Measurements from ENCODE around the gene CORO2A.
"Not testable (repeated sequence)": the region's sequence is repeated elsewhere in the genome, so short reads cannot be mapped to it uniquely, and the experiment has no call there.

CORO2A gene

DNA sequence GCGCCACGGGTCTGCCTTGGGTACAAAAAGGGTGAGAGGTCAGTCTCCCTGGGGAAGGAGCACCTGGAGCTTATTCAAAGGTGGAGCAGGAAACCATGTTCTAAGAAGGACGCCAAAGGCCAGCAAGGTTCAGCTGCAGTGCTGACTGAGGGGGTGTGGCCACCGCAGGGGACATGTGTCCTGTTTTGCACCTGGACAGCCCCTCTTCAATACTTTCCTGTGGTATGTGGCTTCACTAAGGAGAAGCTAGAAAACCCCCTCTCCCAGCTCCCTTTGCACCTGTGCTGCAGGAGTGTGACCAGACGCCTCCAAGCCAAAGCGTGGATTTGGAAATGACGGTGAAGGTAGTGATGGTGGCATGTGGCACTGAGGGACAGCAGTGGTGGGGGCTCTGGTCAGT is 97.0 kb downstream of the CORO2A start:
- intact Hi-C loops (cut with DNase I), result no loop called here
- DNase-seq, result peak in 2 of 10 donors; percentile 5 to 43

- DNase-seq, result peak in 2 of 10 donors; percentile 52 to 63
- intact Hi-C loops (cut with DNase I), result no loop called here
Measured at GRCh38 chr9:98094851-98095250, 97.6 kb downstream of the CORO2A start.

DNA sequence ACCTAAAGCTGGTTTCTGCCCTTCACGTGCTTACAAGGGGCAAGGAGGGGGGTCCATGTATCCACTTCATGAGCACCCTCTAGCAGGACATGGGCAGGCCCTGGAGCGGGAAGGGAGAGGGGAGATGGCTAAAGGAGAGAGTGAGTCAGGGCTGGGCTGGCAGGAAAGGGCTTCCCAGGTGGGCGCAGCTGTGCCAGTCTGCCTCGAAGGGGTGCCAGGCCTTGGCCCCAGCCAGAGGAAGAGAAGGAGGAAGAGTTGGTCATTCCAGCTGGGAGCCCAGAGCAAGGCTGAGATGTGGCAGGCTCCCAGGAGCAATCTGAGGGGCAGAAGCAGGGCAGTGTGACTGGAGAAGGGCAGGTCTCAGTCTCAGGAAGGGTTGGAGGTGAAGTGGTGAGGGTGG is 98.1 kb downstream of the CORO2A start:
- DNase-seq, result peak in 2 of 10 donors; percentile 44 to 53
- intact Hi-C loops (cut with DNase I), result no loop called here

DNA sequence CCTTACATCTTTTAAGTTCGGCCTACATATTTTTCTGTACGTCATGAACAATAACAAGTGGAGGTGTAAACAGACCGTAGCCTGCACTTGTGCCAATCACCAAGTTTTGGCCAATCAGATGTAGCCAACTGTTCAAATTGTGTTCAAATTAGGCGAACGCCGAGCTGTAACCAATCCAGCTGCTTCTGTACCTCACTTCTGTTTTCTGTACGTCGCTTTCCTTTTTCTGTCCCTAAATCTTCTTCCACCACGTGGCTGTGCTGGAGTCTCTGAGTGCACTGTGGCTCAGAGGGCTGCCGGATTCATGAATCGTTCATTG is 99.9 kb downstream of the CORO2A start:
- peak in 2 of 10 donors; percentile 17 to 64 for DNase-seq
- intact Hi-C loops (cut with DNase I), result no loop called here

DNA sequence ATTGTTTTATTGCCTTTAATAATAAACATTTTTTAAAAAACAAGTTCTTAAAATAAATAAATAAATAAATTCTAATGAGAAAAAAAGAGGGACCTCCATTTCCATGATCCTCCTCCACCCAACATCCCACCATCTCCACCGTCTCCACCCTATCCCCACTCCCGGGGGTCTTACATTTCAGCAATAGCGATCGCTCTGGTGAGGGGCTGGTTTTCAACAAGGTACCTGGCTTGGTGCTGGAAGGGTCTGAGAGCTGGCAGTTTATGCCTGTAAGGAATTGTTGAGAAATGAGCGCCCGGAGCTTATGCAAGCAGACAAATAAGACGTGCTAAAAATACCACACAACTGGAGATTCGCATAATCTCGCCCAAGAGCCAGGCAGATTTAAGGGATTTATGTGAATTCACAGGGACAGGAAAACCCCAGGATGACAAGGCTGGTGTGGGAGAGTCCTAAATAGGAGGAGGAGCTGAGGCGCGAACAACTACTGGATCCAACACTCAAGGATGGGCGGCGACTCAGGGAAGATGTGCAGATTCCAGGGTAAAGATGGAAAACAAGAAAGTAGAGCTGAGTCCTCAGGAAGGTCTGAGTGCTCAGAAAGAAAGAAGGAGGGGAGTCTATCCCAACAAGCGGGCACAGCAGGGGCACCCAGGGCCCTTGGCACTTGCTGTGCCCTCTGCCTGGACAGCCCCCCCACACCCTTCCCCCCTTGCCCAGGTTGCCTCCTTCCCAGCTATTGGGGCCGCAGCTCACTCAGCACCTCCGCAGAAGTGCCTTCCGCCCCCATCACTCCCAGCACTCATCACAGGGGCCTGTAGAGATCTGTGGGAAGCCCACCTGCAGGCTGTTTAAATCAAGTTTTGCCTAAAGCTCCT is 100.5 kb downstream of the CORO2A start:
- DNase-seq, result peak in 8 of 10 donors; percentile 31 to 93 (median 68)
- intact Hi-C loops (cut with DNase I), result no loop called here

DNA sequence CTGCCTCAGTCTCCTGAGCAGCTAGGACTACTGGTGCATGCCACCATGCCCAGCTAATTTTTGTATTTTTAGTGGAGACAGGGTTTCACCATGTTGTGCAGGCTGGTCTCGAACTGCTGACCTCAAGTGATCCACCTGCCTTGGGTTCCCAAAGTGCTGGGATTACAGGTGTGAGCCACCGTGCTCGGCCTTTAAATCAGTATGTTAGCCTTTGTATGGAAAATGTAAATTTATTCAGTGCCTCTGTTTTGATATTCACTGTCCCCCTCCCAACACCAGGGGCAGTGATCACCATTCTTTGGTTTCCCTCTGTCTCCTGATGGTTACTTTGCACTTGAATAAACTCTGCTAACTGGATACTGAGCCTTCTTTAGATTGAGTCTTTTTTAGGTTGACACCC is 101.8 kb downstream of the CORO2A start:
- intact Hi-C loops (cut with DNase I); DNase-seq: not testable (repeated sequence)

DNA sequence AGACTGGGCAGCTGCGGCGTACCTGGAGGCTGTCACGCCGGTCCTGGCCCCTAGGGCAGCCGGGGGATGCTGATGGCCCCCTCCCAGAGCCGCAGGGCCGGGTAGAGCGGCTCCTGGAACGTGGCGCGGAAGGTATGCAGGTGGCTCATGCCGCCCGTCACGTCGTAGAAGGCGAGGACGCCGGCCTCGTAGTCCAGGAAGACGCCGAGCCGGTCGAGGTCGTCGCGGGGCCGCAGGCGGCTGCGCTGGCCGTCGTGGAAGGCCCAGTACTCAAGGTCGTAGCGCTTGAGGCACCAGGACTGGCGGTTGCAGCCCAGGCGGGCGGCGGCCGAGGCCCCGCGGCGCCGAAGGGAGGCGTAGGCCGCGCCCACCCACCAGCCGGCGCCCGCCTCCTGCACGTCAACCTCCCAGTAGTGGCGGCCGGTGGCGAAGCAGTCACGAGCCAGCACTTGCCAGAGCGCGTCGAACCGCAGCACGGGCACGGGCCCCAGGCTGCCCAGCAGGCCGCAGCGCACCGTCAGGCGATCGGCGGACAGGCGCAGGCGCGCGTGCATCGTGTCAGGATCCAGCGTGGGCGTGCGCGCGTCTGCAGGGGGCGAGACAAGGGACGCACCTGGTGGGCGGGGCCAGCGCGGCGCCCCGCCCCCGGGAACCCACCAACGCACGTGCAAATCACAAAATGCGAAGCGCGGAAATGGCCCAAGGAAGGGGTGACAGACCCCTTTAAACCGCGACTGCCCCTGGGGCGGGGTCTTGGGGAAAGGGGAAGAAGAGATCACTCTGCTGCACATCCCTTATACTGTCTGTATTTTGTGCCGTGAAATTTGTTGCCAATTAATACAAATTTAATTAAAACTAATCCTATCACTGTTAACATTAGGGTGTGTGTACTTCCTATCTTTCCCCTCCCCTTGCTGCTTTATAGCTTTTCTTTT is 104.8 kb downstream of the CORO2A start:
- intact Hi-C loops (cut with DNase I), result no loop called here
- peak in 2 of 10 donors; percentile 67 to 82 for DNase-seq

DNA sequence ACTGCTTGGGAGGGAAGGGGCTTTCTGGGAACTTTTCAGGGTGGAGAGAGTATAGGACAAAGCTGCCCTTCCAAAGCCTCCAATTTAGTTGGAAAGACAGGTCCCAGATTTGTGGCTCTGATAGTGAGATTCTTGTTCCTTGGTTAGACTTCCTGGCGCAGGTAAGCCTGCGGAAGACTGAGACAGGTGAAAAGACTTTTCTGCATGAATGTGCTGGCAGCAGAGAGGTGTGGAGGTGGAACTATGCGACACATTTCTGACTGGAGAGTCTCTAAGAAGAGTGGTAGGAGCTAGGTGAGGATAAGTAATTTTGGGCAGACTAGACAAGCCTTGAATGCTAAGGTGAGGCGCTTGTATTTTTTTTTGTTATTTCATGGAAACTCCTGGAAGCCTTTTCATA is 106.0 kb downstream of the CORO2A start:
- peak in 1 of 10 donors; percentile 27 for DNase-seq
- intact Hi-C loops (cut with DNase I), result no loop called here

DNA sequence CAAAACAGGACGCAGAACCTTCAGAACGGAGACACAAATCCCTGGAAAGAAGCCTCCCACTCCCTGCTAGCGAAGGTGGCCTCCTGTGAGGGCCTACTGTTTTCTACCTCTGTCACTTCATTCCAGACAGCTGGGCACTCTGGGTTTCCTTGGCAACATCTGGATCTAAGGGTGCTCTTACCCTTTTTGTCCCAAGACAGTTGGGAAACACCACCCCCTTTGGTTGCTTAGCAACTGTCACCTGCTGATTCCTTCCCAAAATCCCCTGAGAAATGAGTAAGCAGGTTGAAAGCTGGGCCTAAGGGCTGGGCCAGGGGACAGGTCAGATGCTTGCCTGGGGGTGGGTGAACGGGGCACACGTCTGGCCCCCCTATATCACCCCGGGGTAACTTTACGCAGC is 106.5 kb downstream of the CORO2A start:
- peak in 2 of 10 donors; percentile 30 to 63 for DNase-seq
- intact Hi-C loops (cut with DNase I), result no loop called here

DNA sequence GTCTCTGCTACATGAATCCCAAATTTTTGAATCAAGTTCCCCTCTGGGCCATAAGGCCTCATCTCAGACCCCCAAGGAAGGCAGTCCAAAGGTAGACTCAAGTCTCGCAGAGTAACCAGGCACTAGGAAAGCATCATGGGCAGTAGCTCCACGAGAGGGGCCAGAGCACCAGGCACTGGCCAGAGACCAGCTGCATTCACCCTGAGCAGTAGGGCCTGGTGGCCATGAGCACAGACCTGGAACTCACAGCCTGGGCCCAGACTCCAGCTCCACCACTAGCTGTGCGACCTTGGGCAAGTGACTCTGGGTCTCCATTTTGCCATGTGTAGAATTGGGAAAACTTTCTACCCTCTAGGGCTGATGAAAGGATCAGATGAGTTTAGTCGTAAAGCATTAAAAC is 107.4 kb downstream of the CORO2A start:
- intact Hi-C loops (cut with DNase I), result no loop called here
- peak in 2 of 10 donors; percentile 5 to 63 for DNase-seq

DNA sequence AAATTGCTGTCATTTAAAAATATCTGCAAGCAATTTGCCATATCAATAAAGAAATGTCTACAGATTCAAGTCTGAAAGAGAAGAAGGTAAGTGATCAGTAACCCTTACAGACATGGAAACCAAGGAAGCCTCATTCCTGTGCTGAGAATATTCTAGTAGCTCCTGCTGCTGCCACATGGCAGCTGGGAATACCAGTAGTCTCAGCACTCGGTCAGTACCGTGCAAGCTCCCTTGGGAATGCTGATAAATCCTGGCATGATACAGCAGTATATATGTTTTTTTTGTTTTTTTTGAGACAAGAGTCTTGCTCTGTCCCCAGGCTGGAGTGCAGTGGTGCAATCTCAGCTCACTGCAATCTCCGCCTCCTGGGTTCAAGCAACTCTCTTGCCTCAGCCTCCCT is 108.0 kb downstream of the CORO2A start:
- peak in 2 of 10 donors; percentile 16 to 22 for DNase-seq
- intact Hi-C loops (cut with DNase I), result no loop called here

GRCh38 chr9:98083566-98084183 is 108.8 kb downstream of the CORO2A start:
- DNase-seq, result peak in 1 of 10 donors; percentile 22
- intact Hi-C loops (cut with DNase I), result no loop called here

- intact Hi-C loops (cut with DNase I), result no loop called here
- peak in 2 of 10 donors; percentile 11 to 59 for DNase-seq
Measured at GRCh38 chr9:98083061-98083501, 109.4 kb downstream of the CORO2A start.

GRCh38 chr9:98081477-98082219 is 110.8 kb downstream of the CORO2A start:
- peak in 2 of 10 donors; percentile 59 to 65 for DNase-seq
- intact Hi-C loops (cut with DNase I), result no loop called here

DNA sequence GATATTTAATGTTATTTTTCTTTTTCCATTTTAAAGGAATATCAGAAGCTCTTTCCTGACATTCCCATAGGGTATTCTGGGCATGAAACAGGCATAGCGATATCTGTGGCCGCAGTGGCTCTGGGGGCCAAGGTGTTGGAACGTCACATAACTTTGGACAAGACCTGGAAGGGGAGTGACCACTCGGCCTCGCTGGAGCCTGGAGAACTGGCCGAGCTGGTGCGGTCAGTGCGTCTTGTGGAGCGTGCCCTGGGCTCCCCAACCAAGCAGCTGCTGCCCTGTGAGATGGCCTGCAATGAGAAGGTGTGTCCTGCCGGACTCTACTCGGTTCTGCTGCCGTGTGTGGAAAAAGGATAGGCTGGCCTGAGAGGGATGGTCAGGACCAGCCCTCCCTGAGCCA is 111.7 kb downstream of the CORO2A start:
- peak in 2 of 10 donors; percentile 59 to 73 for DNase-seq
- intact Hi-C loops (cut with DNase I), result no loop called here

- intact Hi-C loops (cut with DNase I), result no loop called here
- no peak for DNase-seq
Measured at GRCh38 chr9:98080326-98080725, 112.1 kb downstream of the CORO2A start.

- DNase-seq, result peak in 2 of 10 donors; percentile 10 to 72
- intact Hi-C loops (cut with DNase I), result loop anchor here (10.0 kb wide), 1 partner anchor 126 kb away; no protein-coding TSS in a partner anchor
Measured at GRCh38 chr9:98078895-98079294, 113.5 kb downstream of the CORO2A start.

- intact Hi-C loops (cut with DNase I), result loop anchor here (10.0 kb wide), 1 partner anchor 128 kb away; no protein-coding TSS in a partner anchor
Measured at GRCh38 chr9:98076514-98076890, 115.9 kb downstream of the CORO2A start.

DNA sequence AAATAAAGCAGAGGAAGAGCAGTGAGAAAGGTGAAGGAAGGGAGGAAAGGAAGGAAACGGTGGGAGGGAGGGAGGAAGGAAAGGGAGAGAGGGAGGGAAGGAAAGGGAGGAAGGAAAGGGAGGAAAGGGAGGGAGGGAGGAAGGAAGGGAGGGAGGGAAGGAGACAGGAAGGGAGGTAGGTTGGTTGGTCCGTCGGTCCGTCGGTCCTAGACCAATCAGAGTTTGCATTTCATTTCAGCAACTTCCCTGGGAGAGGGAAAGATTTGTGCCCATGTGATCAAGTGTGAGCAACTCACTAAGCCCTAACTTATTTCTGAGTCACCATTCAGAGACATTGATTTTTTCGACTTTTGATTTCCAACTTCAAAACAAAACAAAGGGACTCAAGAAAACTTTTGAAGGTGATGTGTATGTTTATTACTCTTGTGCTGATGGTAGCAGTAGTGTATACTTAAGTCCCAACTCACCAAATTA is 117.1 kb downstream of the CORO2A start:
- peak in 1 of 10 donors; percentile 14 for DNase-seq
- intact Hi-C loops (cut with DNase I), result loop anchor here (2.0 to 10.0 kb wide), 2 partner anchors 129 to 187 kb away; no protein-coding TSS in a partner anchor

More at GRCh38 chr9:98076514-98076890, 115.9 kb downstream of the CORO2A start:
- peak in 2 of 10 donors; percentile 39 to 56 for DNase-seq
